M059J (cell line): Measurements from ENCODE around the gene PRRG2. TPM values are rescaled to one million over a fixed set of nuclear protein-coding genes. Genes with fewer than 3 reads are reported as not detected.

Source experiments
- DNase-seq: peaks from one replicate; pipeline ENCODE4 v3.0.0-alpha.2; 2012; ENCODE audit warnings: low read depth
- total RNA-seq: library from RNA; depleted of rRNA; stranded (reverse); fragments of >200 nt; shearing (Covaris generic); gene quantifications from 2 replicates; pipeline ENCODE4 v1.2.3, GENCODE V29; 2014; rRNA removed

The PRRG2 gene
- 0.17 TPM in 1 of 2 replicates, not detected in the other for total RNA-seq

DNA sequence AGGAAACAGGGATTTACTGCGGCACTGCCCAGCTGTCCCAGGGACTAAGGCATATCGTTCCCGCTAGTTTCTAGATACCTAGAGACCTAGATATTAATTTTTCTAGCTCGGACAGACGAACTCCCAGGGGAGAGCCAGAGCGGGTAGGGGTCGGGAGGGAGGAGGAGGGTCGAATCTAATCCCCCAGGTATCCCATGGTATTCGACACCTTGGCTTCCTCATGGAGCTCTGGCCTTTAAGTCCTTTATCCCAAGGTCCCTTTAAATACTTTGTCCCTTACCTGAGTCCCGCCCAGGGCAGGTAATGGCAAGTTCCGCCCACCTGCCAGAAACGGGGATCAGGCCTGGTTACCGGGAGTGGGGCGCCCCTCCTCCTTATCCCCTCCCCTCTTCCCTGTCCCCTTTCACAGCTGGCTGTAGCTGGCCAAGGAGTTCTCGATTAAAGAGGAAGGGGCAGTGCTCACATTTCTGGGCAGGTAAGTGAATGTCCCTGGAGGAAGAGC lies at the start of gene PRRG2:
PRRG2 (plus strand) TSS at position 310 of the 502 bp plus-strand sequence. CDS start 1,904 bp downstream, outside the sequence.
- DNase-seq, result no peak

DNA sequence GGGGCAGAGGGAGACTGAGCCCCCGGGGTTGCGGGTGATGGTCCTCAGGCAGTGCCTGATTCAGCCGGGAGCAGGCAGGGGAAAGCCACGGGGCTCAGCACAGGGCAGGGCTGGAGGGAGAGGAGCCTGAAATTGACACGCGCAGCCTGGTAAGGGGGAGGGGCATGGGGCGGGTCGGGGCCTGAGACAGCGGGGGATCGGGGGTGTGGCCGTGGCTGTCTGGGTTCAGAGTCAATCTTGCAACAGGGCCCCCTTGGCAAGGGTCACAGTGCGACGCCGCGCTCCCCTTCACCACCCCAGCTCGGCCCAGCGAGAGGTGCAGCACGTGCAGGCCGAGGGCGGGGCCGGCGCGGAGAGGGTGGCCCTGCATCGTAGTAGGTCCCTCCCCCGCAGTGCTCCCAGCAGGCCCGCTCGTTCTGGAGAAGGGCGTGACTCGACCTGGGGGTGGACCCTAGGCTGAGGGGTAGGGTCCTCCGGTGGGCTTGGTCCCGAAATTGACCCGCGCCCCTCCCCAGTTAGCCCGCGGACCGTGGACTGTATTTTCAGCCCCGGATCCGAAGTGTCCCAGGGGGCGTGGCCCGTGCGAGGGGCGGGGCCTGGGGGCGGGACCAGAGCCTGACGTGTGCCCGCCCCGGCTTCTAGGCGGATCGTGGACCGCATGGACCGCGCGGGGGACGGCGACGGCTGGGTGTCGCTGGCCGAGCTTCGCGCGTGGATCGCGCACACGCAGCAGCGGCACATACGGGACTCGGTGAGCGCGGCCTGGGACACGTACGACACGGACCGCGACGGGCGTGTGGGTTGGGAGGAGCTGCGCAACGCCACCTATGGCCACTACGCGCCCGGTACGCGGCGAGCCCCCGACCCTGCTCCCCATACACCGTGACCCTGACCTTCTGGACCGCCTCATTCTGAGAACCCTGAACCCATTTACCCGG lies 47.3 kb upstream of the PRRG2 start:
- DNase-seq, result peak; percentile 61

DNA sequence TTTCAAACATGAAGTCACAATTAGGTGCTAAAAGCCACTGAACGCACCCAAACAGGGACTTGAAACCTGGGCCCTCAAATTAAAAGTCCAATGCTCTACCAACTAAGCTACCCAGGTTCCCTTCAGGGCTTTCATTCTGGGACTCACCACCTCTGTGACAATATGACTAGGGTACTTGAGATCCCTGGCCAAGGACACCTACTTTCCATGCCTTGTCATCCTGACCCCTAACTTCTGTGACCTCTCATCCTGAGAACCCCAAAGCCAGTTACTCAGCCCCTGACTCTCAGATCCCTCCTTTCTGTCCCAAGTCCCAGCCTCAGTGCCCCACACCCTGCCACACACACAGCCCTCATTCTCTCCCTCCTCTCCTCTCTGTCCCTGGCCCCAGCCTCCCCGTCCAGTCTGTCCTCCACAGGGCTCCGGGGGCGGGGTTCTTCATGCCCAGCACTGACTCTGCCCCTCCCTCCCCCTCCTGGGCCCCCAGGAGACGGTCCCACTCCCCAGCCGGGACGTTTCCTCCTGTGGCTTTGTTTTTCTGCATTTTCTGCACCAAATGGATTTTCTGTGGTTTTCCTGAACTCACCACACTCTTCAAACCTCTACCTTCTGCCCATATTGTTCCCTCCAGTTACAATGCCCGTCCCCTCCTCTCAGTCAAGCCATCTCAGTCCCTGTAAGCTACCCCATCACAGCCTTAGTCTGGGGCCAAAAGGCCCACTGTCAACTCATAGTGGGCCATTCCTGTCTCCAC lies 46.3 kb upstream of the PRRG2 start:
- no peak for DNase-seq

DNA sequence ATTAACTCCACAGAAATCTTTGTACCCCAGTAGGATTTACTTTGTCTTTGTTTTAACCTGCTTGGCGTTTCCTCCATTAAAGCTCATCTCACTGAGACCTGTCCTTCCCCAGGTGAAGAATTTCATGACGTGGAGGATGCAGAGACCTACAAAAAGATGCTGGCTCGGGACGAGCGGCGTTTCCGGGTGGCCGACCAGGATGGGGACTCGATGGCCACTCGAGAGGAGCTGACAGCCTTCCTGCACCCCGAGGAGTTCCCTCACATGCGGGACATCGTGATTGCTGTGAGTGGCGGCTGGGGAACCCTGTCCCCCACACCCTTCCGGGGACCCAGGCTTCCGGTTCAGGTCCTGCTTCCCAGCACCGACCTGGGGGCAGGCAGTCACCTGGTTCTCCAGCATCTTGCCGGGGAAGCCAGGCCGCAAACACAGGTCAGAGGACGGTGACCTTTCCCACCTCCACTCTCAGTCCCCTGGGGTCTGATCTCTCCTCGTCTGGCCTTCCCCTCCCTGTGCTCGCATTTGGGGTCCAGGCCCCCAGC lies 44.1 kb upstream of the PRRG2 start:
- no peak for DNase-seq

DNA sequence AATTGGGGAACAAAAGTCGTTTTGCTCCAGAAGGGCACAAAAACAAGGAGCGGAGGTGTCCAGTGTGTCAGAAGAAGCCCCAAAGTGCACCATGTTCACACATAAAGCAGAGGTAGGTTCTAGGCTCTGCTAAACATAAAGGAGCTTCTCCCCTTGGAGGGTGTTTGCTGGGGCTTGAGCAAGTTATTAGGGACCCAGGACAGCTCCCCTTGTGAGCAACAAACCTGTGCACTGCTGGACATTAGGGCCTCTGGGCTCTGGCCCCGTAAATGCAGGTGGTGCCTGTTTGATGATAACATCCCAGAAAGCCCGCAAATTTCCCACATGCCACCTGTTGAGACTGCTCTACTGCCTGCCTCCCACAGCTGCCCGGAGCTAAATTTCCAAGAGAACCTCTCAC lies 42.5 kb upstream of the PRRG2 start:
- no peak for DNase-seq

DNA sequence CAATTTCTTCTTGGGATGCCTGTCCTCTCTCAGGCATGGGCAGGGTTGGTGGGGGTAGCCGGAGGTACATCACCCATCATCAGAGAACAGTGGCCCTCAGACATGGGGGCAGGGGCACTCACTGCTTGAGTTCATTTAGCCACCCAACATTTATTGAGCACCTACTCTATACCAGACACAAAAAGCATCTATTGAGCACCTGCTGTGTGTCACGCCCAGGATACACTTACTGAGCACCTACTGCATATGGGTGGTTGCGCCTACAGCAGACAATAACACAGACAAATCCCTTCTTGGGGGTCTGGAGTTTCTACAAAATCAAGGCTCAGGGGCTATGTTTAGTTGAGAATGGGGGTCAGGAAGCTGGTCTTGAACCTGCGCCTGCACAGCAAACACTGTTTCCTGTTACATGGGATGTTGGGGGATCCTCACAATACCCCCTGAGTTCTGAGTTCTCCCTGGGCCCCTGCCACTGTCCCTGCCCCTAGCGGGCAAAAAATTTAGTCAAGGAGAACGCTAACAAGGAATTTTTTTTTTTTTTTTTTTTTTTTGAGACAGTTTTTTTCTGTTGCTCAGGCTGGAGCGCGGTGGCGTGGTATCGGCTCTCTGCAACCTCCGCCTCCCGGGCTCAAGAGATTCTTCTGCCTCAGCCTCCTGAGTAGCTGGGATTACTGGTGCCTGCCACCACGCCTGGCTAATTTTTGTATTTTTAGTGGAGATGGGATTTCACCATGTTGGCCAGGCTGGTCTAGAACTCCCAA lies 41.7 kb upstream of the PRRG2 start:
- no peak for DNase-seq

DNA sequence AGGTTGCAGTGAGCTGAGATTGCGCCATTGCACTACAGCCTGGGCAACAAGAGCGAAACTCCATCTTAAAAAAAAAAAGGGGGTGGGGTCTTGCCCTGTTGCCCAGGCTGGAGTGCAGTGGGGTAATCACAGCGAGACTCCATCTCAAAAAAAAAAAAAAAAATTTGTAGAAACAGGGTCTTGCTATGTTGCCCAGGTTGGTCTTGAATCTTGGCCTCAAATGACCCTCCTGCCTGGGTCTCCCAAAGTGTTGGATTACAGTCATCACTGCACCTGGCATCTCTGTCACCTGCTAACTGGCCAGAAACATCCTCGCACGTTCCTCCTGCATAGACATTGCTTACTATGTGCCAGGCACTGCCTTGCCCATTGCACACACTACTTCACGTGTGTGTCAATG lies 39.2 kb upstream of the PRRG2 start:
- DNase-seq, result no peak

DNA sequence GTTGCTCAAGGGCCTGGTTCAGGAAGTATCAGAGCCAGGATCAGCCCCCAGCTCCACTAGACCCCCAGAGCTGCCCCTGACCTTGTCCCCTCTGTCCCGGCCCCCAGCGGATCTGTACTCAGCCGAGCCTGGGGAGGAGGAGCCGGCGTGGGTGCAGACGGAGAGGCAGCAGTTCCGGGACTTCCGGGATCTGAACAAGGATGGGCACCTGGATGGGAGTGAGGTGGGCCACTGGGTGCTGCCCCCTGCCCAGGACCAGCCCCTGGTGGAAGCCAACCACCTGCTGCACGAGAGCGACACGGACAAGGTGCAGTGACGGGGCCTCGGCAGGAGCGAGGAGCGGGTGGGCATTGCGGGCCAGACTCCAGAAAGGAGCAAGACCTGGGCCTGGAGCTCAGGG lies 38.7 kb upstream of the PRRG2 start:
- no peak for DNase-seq

DNA sequence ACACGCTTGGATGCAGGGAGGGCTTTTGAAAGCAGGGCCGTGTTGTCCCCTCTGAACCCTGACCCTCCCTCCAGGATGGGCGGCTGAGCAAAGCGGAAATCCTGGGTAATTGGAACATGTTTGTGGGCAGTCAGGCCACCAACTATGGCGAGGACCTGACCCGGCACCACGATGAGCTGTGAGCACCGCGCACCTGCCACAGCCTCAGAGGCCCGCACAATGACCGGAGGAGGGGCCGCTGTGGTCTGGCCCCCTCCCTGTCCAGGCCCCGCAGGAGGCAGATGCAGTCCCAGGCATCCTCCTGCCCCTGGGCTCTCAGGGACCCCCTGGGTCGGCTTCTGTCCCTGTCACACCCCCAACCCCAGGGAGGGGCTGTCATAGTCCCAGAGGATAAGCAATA lies 38.1 kb upstream of the PRRG2 start:
- no peak for DNase-seq

DNA sequence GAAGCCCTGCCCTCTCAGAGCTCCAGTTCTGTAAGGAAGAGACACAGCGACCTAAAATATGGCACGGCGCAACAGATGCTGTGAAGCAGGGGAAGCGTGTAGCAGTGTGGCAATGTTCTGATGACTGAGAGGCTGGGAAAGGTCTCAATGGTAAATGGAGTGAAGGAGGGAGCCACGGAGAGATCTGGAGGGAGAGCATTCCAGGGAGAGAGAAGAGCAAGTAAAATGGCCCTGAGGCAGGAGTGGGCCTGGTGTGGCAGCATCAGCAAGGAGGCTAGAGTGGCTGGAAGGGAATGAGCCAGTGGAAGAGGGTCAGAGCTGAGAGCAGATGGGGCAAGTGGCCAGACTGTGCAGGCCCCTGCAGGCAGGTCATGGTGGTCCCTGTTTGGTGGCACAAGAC lies 37.0 kb upstream of the PRRG2 start:
- DNase-seq, result no peak

DNA sequence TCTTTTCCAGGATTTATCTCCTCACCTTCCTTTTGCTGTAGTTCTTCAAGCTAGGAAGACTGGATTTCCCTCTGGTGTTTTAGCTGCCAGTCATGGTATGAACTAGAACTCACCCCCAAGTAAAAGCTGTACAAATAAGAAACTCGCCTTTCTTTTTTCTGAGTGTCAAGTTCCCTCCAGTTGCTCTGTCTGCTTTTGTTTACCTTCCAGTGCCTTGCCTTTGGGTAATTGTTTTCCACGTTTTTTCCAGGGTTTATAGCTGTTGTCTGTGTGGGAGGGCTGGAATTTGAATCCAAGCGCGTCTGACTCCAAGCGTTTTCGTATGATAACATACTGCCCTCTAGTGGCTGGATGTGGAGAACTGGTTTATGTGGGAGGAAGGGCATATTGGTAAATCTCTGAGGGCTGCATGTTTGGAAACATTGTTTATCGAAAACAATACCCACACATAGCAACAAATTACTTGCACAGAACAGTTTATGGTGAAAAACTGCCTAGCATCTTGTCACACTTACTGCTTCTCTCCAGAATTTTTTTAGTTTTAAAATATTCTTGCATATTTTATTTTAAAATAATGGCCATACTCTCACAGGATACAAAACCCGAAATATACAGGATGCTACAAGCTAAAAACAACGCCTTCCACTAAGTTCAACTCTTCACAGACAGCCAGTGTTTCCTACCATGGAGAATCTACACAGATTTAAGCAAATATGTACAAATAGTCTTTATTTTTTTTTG lies 34.1 kb upstream of the PRRG2 start:
- DNase-seq, result peak; percentile 88

DNA sequence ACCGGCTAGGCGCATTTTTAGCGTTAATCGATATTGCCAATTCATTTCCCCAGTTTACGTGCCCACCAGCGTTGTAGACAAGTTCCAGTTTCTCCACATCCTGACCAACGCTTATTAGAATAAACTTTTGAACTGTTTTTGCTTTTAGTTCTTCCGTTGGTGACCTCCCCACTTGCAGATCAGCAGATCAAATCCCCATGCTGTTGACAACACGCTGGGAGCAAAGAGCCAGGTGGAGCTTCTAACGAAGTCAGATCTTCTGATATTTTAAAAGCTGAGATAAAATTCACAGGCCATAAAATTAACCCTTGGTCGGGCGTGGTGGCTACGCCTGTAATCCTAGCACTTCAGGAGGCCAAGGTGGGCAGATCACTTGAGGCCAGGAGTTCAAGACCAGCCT lies 32.1 kb upstream of the PRRG2 start:
- no peak for DNase-seq

DNA sequence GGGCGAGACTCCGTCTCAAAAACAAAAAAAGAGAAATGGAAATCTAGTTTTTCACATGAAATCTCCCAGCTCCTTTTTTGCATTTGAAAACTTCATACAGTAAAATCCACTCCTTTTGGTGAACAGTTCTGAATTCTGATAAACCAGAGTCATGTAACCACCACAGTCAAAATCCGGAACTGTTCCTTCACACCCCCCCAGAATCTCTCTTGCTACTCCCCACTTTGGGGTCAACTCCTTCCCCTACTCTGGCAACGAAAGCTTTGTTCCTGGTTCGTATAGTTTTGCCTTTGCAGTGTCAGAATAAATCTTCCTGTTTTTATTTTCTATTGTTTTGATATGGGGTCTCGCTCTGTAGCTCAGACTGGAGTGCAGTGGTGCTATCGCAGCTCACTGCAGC lies 29.6 kb upstream of the PRRG2 start:
- no peak for DNase-seq

DNA sequence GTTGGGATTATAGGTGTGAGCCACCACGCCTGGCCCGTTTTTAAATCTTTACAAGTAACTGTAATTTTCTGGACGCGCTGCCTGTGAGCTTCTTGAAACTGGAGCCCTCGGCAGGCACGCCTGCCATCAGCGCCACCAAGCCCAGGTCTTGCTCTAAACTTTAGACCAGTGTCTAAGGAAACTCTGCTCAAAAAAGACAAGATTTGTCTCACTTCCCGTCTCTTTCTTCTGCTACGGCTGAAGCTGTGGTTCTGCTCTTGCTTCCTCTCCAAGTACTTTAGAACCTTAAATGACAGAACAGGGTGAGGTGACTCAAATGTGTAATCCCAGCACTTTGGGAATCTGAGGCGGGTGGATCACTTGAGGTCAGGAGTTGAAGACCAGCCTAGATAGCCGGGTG lies 28.4 kb upstream of the PRRG2 start:
- DNase-seq, result no peak

DNA sequence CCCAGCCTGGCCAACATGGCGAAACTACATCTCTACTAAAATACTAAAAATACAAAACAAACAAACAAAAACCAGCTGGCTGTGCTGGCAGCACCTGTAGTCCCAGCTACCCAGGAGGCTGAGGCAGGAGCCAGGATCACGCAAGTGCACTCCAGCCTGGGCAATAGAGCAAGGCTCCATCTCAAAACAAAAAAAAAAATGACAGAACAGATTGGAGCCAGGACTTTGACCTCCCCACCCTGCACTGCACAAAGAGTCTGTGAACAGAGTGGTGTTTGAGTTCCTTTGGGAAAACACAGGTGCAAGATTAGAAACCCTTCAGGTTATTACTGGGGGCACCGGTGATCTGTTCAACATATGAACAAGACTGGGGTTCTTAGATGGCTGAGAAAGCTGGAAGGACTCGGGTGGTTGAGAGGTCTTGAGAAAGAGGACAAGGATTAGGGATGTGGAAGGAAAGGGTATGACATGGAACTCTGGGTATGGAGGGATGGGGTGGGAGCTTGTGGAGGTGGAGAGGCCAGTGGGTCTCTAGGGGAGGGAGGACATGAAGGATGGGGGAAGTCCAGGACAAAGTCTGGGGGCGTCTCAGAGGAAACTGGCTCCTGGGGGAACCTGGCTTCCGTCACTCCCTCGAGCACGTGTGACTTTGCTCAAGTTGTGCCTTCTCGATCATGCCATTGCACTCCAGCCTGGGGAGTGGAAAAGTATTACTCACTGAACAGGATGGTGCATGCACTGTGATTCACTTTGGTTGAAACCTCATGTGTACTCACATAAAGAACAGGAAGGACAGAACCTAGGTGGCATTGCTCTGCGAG lies 27.5 kb upstream of the PRRG2 start:
- DNase-seq, result peak; percentile 53

DNA sequence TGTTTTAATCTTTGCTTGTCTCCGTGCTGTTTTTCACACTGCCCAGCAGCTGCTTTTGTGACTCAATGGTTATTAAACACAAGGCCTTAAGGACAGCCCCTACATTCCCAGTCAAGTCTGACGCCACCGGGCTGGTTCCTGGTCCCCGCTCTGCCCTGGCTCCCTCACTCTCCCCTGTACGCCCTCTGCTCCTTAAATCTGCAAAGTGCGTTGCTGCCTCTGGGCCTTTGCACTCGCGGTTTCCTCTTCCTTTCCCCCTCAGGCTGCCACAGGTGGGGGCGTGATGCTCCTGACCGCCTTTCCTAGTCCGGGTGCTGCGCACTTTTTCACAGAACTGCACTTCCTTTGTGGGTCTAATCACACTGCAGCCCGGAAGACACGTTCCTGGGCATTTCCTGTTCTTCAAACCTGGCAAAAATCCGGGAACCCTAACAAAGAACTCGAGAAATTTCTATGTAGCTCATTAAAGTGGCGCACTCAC lies 26.4 kb upstream of the PRRG2 start:
- no peak for DNase-seq

DNA sequence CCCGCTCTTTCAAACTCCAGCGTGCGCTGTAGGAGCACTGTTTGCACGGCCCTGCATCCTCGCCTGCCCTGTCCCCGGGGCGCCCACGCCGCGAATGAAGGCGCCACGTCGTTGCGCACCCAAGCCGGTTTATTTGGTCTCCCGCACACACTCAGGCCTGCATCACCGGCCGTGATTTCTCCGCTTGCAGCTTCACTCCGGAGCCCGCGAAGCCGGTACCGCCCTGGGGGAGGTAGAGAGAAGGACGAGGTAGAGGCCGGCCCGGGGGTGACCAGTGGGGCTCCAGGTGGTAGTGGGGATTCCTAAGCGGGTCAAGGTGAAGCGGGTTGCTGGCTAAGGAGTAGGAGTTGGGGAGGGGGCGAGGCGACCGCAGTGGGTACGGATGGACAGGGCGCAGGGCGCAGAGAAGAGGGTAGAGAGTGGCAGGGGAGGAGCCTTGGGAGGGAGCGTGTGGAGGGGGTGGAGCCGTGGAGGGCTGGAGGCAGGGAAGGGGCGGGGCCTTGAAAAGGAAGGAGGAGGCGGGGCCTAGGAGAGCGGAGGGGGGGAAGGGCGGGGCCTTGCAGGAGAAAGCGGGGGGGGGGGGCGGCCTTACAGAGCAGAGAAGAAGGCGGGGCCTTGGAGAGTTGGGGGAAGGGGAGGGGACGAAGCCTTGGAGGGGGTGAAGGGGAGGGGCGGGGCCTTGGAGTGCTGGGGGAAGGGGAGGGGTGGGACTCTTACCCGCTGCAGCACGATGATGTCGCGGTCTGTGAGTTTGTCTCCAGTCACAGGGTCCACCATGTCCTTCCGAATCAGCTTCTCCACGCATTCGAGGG lies 25.3 kb upstream of the PRRG2 start:
- DNase-seq, result no peak

DNA sequence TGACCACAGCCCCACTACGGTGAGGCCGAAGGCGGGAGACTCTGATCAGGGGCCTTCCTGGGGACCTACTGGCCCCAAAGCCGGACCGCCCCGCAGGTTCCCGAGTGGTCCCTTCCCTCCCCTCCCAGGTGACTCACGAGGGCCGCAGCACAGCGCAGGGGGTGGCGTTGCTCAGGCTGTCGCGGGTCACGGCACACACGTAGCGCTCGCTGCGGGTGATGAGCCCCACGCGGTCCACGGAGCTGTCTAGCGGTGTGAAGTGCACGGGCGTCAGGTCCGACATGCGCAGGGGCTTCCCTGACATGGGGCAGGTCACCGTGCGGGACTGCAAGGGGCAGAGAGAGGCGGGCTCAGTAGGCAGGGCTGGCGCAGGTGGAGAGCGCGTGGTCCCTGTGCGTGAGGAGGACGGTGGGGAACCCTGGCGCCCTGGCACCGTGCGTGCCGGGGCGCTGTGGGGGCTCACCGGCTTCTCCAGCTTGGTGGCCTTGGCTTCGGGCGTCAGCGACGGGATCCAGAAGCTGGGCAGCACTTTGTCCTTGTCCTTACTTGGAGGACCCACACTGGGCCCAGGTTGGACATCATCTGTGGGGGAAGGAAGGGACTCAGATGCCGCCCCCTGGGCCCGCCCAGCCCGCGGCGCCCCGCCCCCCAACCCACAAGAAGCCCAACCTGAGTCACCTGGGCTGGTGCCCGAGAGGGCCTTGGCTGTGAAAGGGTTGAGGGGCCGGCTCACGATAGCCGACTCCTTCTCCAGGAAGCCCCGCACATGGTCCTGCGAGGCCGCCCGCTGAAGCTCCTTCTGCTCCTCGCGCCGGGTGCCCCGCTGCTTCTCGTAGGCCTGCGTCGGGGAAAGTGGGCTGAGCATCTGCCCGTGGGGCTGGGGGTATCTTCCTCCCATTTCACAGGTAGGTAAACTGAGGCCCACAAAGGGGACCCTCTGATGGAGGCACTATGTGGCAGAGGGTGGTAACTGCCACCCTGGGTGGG lies 24.4 kb upstream of the PRRG2 start:
- no peak for DNase-seq
